Measurements from ENCODE around the gene SCFD1. TPM values are rescaled to one million over a fixed set of nuclear protein-coding genes. Genes with fewer than 3 reads are reported as not detected.

The SCFD1 gene
- total RNA-seq, 1 donor from 2014 or later, result 77.3 TPM

- Mint-ChIP-seq H3K9me3 (no peaks in the 10 kb centered on the region), H3K27ac (no peak overlapping the region), H3K27me3 (ENCODE audit: insufficient read depth) (peaks cover 3% of the 10 kb centered on the region), H3K4me1 (ENCODE audit: low read depth) (no peaks in the 10 kb centered on the region), H3K4me3 (no peak overlapping the region), H3K36me3 (ENCODE audit: low read depth) (no peaks in the 10 kb centered on the region)
- intact Hi-C loops (cut with micrococcal nuclease), result no loop called here
- DNase-seq (ENCODE audit: low spot score), result no peak
Measured at GRCh38 chr14:30751646-30752416, 129.7 kb downstream of the SCFD1 start.

- intact Hi-C loops (cut with micrococcal nuclease), result no loop called here
- H3K36me3 Mint-ChIP-seq (ENCODE audit: low read depth), result no peaks in the 10 kb centered on the region
Measured at GRCh38 chr14:30753452-30753851, 131.3 kb downstream of the SCFD1 start.

DNA sequence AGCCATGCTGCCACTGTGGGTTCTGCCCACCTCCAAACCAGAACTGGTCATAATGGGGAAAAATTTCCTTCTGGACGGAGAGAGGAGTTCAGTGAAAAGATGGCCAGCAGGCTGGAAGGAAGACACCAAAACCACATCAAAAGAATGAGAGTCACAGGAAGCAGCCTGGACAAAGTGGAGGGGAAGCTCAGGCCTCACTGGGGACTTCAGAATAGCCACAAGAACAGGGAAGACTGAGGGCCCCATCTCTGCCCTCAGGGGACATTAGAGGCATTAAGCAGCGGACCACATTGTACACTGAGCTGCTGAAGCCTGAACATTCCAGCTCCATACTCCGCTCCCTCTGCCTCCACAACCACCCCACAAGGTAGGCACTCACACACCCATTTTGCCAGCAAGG lies 132.7 kb downstream of the SCFD1 start:
- Mint-ChIP-seq H3K27me3 (ENCODE audit: insufficient read depth) (peaks cover 3% of the 10 kb centered on the region), H3K9me3 (no peaks in the 10 kb centered on the region), H3K4me3 (no peak overlapping the region), H3K4me1 (ENCODE audit: low read depth) (peaks cover 5% of the 10 kb centered on the region), H3K27ac (no peak overlapping the region), H3K36me3 (ENCODE audit: low read depth) (no peaks in the 10 kb centered on the region)
- DNase-seq (ENCODE audit: low spot score), result no peak
- intact Hi-C loops (cut with micrococcal nuclease), result no loop called here

More at GRCh38 chr14:30753452-30753851, 131.3 kb downstream of the SCFD1 start:
- Mint-ChIP-seq H3K4me3 (no peak overlapping the region), H3K9me3 (no peaks in the 10 kb centered on the region), H3K27ac (no peak overlapping the region), H3K27me3 (ENCODE audit: insufficient read depth) (peaks cover 3% of the 10 kb centered on the region), H3K4me1 (ENCODE audit: low read depth) (peaks cover 5% of the 10 kb centered on the region)
- no peak for DNase-seq (ENCODE audit: low spot score)

DNA sequence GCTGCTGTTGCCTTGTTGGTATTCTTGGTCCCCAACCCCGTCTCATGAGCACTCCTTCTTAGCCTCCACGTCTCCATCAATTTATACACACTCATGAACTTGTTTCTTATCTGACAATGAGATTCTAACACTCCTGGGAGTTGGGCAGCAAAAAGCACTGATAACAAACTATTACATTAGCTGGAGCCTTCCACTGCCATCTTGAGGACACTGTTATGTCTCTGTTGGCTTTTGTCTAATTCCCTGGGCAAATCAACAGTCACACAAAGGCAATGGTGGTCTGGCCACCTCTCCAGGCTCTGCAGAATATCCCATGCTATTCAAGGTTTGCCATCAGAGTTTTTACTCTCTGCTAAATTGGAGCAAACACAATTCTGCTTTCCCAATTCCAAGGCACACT lies 134.5 kb downstream of the SCFD1 start:
- H3K27me3 Mint-ChIP-seq (ENCODE audit: insufficient read depth), result peaks cover 3% of the 10 kb centered on the region
- DNase-seq (ENCODE audit: low spot score), result no peak
- no peak overlapping the region for H3K27ac Mint-ChIP-seq
- no peaks in the 10 kb centered on the region for H3K36me3 Mint-ChIP-seq (ENCODE audit: low read depth)
- intact Hi-C loops (cut with micrococcal nuclease), result no loop called here
- peaks cover 5% of the 10 kb centered on the region for H3K4me1 Mint-ChIP-seq (ENCODE audit: low read depth)
- no peak overlapping the region for H3K4me3 Mint-ChIP-seq
- no peaks in the 10 kb centered on the region for H3K9me3 Mint-ChIP-seq

DNA sequence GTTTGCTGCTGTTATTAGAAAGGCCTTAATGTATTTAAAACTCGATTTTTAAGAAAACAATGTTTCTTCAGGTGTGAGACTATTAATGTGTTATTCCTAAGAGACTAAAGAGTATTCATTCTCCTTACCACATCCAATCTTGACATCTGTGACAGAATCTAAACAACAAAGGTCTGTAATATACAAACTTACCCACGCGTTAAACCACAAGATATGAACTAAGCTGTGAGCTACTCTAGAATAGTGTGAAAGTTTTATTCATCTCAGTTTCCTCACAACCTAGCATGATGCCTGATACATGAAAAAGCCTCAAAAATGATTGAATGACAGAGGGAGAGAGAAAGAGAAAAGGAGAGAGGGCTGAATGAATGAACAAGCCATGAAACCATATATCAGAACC lies 135.0 kb downstream of the SCFD1 start:
- H3K36me3 Mint-ChIP-seq (ENCODE audit: low read depth), result no peaks in the 10 kb centered on the region
- intact Hi-C loops (cut with micrococcal nuclease), result no loop called here
- no peaks in the 10 kb centered on the region for H3K9me3 Mint-ChIP-seq
- H3K27me3 Mint-ChIP-seq (ENCODE audit: insufficient read depth), result peaks cover 3% of the 10 kb centered on the region
- peaks cover 5% of the 10 kb centered on the region for H3K4me1 Mint-ChIP-seq (ENCODE audit: low read depth)
- H3K27ac Mint-ChIP-seq, result no peak overlapping the region
- H3K4me3 Mint-ChIP-seq, result no peak overlapping the region
- no peak for DNase-seq (ENCODE audit: low spot score)

DNA sequence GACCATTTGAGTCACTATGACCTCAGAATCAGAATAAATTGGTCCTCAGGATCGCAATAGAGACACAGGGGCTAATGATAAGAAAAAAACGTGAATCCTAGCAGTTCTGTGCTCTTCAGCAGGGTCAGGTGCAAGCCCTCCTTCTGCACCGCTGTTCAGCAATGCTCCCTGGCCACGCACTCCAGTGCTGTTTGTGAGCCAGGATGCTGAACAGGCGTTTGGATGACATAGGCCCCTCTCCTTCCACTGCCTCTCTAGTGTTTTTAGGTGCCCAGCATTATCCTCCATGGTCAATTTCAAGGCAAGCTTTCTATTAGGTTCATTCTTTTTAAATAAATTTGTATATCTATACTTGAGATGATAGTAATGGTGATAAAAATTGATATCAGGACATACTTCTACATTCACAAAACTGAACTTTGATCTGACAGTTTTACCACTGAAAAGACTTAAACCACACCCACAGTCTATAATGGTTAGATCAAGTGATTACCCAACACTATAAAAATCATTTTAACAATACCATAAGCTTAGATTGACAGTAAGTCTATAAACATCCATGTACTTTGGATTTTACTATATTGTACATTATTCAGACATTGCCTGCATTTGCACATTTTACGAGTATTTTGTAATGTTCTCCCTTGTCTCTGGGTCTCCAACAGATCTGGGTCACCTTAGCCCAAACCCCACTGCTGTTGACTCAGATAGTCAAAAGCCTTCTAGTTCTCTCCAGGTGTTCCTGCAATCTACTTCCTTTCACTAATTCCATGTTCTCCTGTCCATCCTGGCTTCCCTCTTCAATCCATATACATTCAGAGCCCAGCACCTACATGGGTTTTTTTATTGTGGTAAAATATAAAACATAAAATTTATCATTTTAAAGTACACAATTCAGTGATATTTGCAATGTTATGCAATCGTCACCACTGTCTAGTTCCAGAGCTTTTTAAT lies 137.3 kb downstream of the SCFD1 start:
- H3K27ac Mint-ChIP-seq, result no peak overlapping the region
- no peak for DNase-seq (ENCODE audit: low spot score)
- H3K36me3 Mint-ChIP-seq (ENCODE audit: low read depth), result no peaks in the 10 kb centered on the region
- no peak overlapping the region for H3K4me3 Mint-ChIP-seq
- peaks cover 21% of the 10 kb centered on the region for H3K9me3 Mint-ChIP-seq
- peaks cover 5% of the 10 kb centered on the region for H3K4me1 Mint-ChIP-seq (ENCODE audit: low read depth)
- intact Hi-C loops (cut with micrococcal nuclease), result no loop called here
- peaks cover 2% of the 10 kb centered on the region for H3K27me3 Mint-ChIP-seq (ENCODE audit: insufficient read depth)

- intact Hi-C loops (cut with micrococcal nuclease), result no loop called here
- Mint-ChIP-seq H3K36me3 (ENCODE audit: low read depth) (no peaks in the 10 kb centered on the region), H3K27me3 (ENCODE audit: insufficient read depth) (peaks cover 10% of the 10 kb centered on the region), H3K4me3 (no peak overlapping the region), H3K27ac (no peak overlapping the region), H3K4me1 (ENCODE audit: low read depth) (no peaks in the 10 kb centered on the region), H3K9me3 (peaks cover 21% of the 10 kb centered on the region)
- DNase-seq (ENCODE audit: low spot score), result no peak
Measured at GRCh38 chr14:30763891-30764290, 141.8 kb downstream of the SCFD1 start.

- Mint-ChIP-seq H3K9me3 (peaks cover 17% of the 10 kb centered on the region), H3K27ac (no peak overlapping the region), H3K36me3 (ENCODE audit: low read depth) (no peaks in the 10 kb centered on the region), H3K27me3 (ENCODE audit: insufficient read depth) (peaks cover 16% of the 10 kb centered on the region), H3K4me1 (ENCODE audit: low read depth) (no peaks in the 10 kb centered on the region), H3K4me3 (no peak overlapping the region)
- intact Hi-C loops (cut with micrococcal nuclease), result no loop called here
- DNase-seq (ENCODE audit: low spot score), result no peak
Measured at GRCh38 chr14:30767624-30768023, 145.5 kb downstream of the SCFD1 start.

DNA sequence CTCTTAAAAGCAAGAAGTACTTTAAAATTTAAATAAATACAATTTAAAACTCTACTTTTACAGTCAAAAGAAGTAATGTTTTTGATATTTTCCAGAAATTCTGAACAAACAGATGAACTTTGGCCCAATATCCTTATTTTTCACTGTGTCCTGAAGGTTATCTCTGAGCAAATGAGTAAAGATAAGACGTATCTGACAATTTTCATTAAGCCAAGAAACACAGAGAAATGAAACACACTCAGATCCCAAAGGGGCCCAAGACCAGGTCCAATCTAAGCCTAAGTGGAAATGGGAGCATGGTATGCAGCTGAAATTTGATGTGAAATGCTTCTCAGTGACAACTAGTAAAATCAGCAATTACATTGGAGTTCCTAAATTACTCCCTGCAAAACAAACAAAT lies 146.7 kb downstream of the SCFD1 start:
- Mint-ChIP-seq H3K27ac (no peak overlapping the region), H3K4me3 (no peak overlapping the region), H3K36me3 (ENCODE audit: low read depth) (no peaks in the 10 kb centered on the region), H3K27me3 (ENCODE audit: insufficient read depth) (peaks cover 16% of the 10 kb centered on the region), H3K9me3 (peaks cover 5% of the 10 kb centered on the region), H3K4me1 (ENCODE audit: low read depth) (no peaks in the 10 kb centered on the region)
- no peak for DNase-seq (ENCODE audit: low spot score)
- intact Hi-C loops (cut with micrococcal nuclease), result no loop called here

- Mint-ChIP-seq H3K27ac (no peak overlapping the region), H3K27me3 (ENCODE audit: insufficient read depth) (peaks cover 20% of the 10 kb centered on the region), H3K4me3 (no peak overlapping the region), H3K36me3 (ENCODE audit: low read depth) (no peaks in the 10 kb centered on the region), H3K9me3 (no peaks in the 10 kb centered on the region), H3K4me1 (ENCODE audit: low read depth) (no peaks in the 10 kb centered on the region)
- intact Hi-C loops (cut with micrococcal nuclease), result no loop called here
- no peak for DNase-seq (ENCODE audit: low spot score)
Measured at GRCh38 chr14:30770376-30770775, 148.3 kb downstream of the SCFD1 start.

GRCh38 chr14:30771595-30771994 lies 149.5 kb downstream of the SCFD1 start:
- no peaks in the 10 kb centered on the region for H3K4me1 Mint-ChIP-seq (ENCODE audit: low read depth)
- H3K27me3 Mint-ChIP-seq (ENCODE audit: insufficient read depth), result peaks cover 18% of the 10 kb centered on the region
- H3K4me3 Mint-ChIP-seq, result no peak overlapping the region
- DNase-seq (ENCODE audit: low spot score), result no peak
- intact Hi-C loops (cut with micrococcal nuclease), result no loop called here
- H3K27ac Mint-ChIP-seq, result no peak overlapping the region
- no peaks in the 10 kb centered on the region for H3K36me3 Mint-ChIP-seq (ENCODE audit: low read depth)
- no peaks in the 10 kb centered on the region for H3K9me3 Mint-ChIP-seq

DNA sequence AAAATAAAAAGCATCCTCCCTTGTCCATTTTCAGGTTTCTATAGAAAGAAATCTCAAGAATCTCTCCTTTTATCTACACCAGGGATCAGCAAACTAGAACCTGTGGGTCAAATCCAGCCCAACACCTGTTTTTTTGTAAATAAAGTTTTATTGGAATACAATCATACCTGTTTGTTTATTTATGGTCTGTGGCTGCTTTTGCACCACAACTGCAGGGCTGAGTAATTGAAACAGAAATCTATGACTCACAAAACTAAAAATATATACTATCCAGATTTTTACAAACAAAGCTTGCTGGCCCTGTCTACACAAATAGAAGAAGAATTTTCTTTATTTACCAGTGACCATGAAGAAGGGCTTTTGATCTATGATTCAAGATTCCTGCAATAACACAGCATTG lies 157.1 kb downstream of the SCFD1 start:
- no peak for DNase-seq (ENCODE audit: low spot score)
- H3K9me3 Mint-ChIP-seq, result no peaks in the 10 kb centered on the region
- no peaks in the 10 kb centered on the region for H3K4me1 Mint-ChIP-seq (ENCODE audit: low read depth)
- H3K36me3 Mint-ChIP-seq (ENCODE audit: low read depth), result no peaks in the 10 kb centered on the region
- no peak overlapping the region for H3K27ac Mint-ChIP-seq
- H3K4me3 Mint-ChIP-seq, result no peak overlapping the region
- intact Hi-C loops (cut with micrococcal nuclease), result no loop called here
- H3K27me3 Mint-ChIP-seq (ENCODE audit: insufficient read depth), result peaks cover 5% of the 10 kb centered on the region
